Sciatic nerve (tissue), 2 donors: ENCODE results near the gene BCL7A. TPM values are rescaled to one million over a fixed set of nuclear protein-coding genes. Genes with fewer than 3 reads are reported as not detected.

Experiments
- ATAC-seq: fragments of 200-7000 bp; cut with Tn5 transposase; one replicate; pipeline ENCODE4 v1.9.1; 2020; ENCODE audit warnings: mild to moderate bottlenecking, moderate library complexity
- DNase-seq: peaks from one replicate; pipeline ENCODE4 v3.0.0-alpha.2; 2020; ENCODE audit warnings: low spot score
- intact Hi-C: fragments of 100-400 bp; cut with DNase I; formaldehyde crosslinking; loops from one replicate; pipeline ENCODE4 v1.14.2; 2022
- total RNA-seq: library from RNA; stranded (reverse); fragmentation: NEBNext Ultra II Directional; extraction: Animal tissue kit (Norgen Biotek cat#: 25700); gene quantifications from one replicate; pipeline ENCODE4 v1.2.1, GENCODE V29; 2021
- donor health status: DM: no; HTN: no; CAD: no.
- donor health status: DM: no; HTN: no; CAD: no.

Gene BCL7A
- total RNA-seq, 1 donor from 2014 or later = 5.8 TPM

DNA sequence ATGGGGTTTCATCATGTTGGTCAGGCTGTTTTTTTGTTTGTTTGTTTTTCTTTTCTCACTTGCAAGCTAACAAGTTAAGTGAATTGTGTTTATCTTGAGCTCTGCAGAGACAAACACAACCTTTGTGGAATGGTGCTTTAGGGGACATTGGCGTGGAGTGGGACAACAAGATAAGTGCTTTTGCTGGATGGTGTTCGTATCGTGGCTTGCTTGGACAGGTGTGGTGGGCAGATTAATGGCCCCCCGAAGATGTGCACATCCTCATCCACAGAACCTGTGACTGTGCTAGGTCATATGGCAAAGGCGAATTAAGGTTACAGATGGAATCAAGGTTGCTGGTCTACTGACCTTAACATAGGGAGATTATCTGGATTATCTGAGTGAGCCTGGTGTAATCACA, 63.9 kb downstream of the BCL7A start:
- intact Hi-C loops = no loop called here
- DNase-seq (no peak), ATAC-seq (no peak)

DNA sequence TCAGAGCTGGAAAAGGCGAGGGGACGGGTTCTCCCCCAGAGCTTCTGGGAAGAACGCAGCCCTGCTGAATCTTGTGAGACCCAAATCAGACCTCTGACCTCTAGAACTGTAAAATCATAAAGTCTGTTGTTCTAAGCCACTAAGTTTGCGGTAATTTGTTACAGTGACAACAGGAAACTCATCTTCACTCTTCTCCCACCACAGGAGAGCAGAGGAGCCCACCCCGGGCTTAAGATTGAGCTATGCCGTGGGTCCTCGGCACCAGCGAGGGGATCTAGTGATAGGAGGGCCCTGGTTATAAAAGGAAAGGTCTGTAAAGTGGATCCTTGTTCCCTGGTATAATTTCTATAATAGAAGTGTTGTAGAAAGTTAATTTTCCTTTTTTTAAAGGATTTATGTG, 64.4 kb downstream of the BCL7A start:
- ATAC-seq = no peak
- intact Hi-C loops = no loop called here
- DNase-seq = no peak

- ATAC-seq (no peak), DNase-seq (no peak)
- intact Hi-C loops = no loop called here
Measured at GRCh38 chr12:122086641-122087285, 65.1 kb downstream of the BCL7A start.

DNA sequence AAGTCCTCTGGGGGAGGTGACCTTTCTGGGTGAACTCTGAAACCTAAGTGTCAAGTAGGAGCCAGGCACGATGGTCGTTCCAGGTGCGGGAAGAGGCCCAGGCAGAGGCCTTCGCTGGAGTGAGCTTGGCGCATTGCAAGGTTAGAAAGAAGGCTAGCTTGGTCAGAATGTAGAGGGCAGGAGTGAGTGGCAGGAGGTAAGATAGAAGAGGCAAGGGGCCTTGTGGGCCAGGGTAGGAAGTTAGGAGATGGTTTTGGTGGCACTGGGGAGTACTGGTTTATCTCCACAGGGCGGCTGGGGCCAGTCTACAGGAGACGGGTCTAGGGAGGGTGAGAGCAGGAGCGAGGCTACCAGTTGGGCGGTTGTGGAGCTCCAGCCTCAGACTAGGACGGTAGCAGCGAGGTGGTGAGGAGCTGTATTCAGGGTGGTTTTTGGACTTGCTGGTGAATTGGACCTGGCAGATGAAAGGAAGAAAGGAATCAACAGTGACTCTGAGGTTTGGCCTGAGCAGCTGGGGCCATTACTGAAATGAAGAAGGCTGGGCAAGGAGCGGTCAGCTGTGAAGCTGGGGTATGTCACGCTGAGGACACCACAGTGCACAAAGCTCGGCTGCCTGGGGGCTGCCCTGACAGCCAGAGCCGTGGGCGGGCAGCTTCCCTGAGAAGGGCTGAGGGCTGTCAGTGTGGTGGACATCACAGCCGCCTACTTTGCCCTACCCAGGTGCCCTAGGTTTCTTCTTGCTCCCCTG, 65.9 kb downstream of the BCL7A start:
- intact Hi-C loops = no loop called here
- DNase-seq = no peak
- ATAC-seq = peak; percentile 42

DNA sequence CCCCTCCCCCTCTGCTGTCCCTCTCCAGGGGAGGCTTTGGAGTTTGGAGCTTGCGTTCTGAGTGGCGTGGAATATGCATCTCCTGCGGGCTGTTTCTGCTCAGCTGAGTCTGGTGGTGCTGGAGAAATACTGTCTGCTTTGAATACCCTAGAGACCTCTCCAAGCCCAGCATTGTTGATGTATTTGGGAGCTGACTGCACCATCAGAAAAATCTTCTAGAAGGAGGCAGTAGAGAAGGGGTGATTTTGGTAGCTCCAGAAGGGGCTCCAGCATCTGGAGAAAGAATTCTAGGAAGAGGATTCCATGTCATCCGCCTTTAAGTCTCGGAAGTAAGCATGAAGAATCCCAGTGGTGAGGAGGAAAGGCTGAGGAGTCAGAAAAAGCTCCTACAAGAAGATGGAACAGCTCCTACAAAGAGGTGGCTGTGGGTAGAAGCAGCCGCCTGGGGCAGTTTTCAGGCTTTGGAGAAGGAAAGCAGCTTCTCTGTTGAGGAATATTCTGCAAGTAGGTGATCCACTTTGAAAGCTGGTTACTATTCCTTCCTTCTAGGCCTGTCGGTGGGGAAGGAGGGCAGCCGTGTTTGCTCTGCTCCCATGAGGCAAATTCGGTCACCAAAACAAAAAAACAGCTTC, 66.6 kb downstream of the BCL7A start:
- intact Hi-C loops = no loop called here
- ATAC-seq = peak; percentile 50
- DNase-seq = peak; percentile 42

- ATAC-seq (no peak), DNase-seq (no peak)
- intact Hi-C loops = no loop called here
Measured at GRCh38 chr12:122089077-122089476, 67.4 kb downstream of the BCL7A start.

DNA sequence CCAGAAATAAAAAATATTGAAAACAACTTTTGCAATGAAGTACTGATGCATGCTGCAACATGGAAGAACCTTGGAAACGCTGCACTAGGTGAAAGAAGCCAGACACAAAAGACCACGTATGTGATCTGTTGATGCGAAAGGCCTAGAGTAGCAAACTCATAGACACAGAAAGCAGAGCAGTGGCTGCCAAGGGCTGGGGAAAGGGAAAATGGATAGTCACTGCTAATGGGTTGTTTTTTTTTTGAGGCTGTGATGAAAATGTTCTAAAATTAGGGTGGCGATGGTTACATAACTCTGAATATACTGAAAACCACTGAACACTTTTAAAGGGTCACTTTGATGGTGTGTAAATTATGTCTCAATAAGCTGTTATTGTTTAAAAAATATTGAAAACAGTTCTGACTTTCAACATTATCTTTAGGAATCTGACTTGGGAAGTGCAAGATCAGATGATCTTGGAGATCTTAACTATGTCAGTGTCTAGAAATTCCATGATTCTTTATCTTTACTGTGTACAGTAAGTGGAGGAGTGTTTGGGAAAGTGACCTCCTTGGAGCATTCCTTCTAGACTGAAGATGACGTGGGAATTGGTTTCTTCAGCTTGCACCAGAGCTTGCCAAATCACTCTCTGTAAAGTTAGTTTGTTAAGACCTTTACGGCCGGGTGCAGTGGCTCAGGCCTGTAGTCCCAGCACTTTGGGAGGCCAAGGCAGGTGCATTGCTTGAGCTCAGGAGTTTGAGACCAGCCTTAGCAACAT, 69.3 kb downstream of the BCL7A start:
- DNase-seq = no peak
- peak; percentile 64 for ATAC-seq
- intact Hi-C loops = no loop called here

- intact Hi-C loops = no loop called here
- ATAC-seq (no peak), DNase-seq (no peak)
Measured at GRCh38 chr12:122093098-122093883, 71.6 kb downstream of the BCL7A start.

GRCh38 chr12:122094137-122094734, 72.6 kb downstream of the BCL7A start:
- DNase-seq (no peak), ATAC-seq (no peak)
- intact Hi-C loops = no loop called here

GRCh38 chr12:122094735-122095631, 73.3 kb downstream of the BCL7A start:
- DNase-seq (no peak), ATAC-seq (no peak)
- intact Hi-C loops = no loop called here

GRCh38 chr12:122096014-122096413, 74.3 kb downstream of the BCL7A start:
- ATAC-seq = no peak
- intact Hi-C loops = no loop called here
- no peak for DNase-seq

DNA sequence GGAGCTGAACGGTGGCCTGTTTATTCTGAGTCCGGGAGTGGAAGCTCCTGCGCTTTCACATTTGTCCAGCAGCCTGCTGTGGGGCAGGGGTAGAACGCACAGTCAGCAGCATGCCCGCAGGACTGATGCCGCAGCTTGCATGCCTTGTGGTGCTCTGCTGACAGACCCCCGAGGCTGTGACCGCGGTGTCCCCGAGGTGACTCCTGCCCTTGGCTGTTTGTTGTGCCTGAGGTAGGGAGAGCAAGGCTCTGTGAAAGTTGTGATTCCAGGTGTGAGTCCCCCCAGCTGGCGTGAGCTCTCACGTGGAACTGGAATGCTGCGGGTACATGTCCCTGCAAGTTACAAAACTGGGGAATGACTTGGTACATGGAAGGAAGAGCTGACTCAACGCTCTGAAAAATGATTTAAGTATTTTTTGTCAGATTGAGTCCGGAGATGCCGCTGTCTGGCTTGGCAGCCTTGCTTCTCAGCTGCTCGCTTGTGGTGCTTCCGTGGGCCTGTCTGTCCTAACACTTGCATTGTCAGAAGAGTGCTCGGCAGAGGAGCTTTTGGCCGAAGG, 75.0 kb downstream of the BCL7A start:
- DNase-seq (no peak), ATAC-seq (no peak)
- intact Hi-C loops = no loop called here

DNA sequence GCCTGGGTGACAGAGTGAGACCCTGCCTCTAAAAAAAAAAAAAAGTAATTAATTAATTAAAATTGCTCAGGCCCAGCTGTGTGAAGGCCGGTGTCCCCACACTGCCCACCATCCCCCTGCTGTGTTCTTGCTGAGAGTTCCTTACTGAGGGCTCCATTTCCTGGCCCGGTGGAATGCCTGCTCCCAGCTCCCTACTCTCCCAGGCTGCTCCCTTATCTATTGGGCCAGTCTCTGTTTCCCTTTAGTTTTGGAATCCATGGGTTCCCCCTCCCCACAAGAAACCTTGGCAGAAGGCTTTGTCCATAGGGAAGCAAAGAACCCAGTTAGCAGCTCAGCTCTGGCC, 75.9 kb downstream of the BCL7A start:
- ATAC-seq = peak; percentile 9
- intact Hi-C loops = no loop called here
- no peak for DNase-seq

GRCh38 chr12:122097927-122098756, 76.5 kb downstream of the BCL7A start:
- intact Hi-C loops = no loop called here
- no peak for DNase-seq
- ATAC-seq = peak; percentile 92

GRCh38 chr12:122099280-122099749, 77.6 kb downstream of the BCL7A start:
- intact Hi-C loops = no loop called here
- DNase-seq = no peak
- no peak for ATAC-seq

DNA sequence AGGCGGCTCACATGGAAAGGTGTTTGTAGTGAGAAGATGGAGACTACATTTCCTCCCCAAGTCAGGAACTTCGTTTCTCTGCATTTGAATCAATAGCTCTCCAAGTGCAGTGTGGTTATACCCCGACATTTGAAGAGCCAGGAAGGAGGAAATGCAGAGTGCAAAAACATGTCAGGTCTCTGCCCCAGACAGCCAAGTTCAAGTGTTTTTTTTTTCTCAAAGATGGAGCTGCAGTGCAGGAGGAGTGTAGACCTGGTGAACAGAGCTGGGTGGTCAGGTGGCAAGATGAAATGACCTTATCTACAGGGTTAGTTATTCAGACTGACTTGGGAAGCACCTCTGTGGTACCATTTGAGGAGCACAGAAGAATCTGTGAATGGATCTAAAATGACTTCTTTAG, 78.2 kb downstream of the BCL7A start:
- DNase-seq (no peak), ATAC-seq (no peak)
- intact Hi-C loops = no loop called here
